ENCODE data around the gene NPAS3.
A peak's percentile ranks its signal among the peaks of the same experiment; 100 is the strongest.

NPAS3 gene

DNA sequence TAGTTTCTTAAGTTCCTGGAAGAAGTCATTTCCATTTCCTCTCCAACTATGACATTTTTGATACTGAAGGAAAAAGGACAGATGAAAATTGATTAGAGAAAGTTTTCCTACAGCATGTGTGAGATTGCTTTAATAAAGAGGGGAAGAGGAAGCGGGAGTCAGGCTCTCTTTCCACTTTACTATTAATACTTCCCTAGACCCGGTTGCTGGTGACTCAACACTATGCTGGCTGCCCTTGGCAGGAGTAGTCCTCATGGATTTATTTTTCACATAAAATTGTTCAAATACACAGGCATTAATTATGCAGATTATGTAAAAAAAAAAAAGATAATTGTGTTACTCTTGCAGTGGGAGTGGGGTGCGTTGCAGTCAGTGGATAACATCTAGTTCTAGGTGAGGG is 718.8 kb downstream of the NPAS3 start:
- DNase-seq = no peak

DNA sequence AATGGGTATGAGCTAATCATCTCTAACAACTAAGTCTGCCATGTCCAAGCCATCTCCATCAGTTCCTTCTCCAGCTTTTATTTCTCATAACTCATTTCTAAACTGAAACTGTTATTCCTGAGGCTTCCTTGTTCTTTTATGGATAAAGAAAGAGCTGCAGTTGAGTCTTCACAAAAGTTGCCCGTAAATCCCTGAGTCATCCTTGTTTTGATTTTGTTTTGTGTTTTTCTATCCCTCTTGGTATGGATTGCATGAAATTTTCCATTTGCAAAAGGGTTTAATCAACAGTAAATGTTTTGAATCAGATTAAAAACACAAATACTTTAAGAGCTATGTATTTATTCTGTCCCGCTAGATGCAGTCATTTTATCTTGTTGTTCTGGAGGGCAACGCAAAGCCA is 721.6 kb downstream of the NPAS3 start:
- no peak for DNase-seq

DNA sequence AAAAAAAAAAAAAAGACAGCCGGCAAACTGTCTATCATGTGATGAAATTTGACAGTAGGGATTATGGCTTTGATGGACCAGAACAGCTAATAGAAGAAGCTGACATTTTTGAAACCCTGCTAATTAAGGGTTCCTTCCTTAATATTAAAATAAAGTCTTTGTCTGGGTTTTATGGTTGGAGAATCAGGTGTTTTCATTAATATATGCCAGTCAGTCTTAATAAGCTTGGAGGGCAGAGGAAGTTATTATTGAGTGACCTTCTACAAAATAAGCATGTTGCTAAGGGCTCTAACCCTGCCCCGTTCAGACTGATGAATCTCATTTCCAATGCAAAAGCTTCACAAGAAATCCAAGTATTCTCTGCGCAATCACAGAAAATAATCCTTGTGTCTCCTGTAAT is 722.4 kb downstream of the NPAS3 start:
- no peak for DNase-seq

DNA sequence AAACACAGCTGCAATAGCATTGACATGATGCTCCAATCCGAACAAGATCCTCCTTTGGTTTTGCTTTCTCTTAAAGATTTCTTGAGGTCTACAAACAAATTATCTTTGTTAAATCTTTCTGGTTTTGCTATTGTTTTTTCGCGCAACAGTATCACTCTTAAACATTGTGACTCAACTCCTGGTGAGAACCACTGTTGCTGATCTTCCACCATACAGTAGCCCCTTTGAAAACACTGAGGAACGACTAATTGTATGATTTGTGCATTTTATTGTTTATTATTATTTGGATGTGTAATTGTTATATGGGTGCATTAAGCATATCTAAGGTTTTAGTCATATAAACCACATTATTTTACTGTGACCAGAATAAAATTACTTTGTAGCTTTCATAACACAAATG is 729.4 kb downstream of the NPAS3 start:
- DNase-seq = no peak

DNA sequence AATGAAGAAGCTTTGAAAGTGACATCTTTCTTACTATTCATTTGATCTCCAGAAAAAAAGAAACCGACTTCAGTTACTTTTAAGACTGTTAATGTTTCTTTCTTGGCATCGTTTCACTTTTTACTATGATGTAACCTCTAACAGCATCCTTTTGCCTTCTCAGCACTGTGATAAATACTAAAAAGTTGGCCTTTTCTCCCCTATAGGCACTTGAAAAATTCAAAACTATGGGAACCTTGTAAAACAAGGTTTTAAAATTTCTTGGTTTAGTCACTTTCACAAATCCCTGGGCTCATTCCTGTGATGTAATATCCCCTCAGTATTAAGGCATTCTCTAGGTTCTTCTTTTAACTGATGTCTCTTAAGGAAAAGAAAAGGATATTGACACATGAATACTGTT is 730.4 kb downstream of the NPAS3 start:
- DNase-seq = no peak

DNA sequence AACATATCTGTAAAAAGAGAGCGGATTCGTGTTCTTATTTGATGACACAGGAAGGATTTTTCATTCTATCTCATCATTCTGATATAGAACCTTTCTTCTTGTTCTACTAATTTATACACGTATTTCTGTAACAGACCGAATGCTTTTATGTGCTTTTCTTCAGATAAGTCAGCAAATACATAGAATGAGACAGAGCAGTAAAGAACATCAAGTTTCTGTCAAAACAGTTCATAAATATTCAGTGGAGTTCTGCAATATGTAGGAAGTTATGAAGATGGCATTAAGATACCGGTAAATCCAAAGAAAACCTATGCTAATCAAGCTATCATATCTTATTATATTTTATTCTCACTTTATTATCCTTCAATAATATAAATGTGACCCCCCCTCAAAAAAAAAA is 731.6 kb downstream of the NPAS3 start:
- no peak for DNase-seq

DNA sequence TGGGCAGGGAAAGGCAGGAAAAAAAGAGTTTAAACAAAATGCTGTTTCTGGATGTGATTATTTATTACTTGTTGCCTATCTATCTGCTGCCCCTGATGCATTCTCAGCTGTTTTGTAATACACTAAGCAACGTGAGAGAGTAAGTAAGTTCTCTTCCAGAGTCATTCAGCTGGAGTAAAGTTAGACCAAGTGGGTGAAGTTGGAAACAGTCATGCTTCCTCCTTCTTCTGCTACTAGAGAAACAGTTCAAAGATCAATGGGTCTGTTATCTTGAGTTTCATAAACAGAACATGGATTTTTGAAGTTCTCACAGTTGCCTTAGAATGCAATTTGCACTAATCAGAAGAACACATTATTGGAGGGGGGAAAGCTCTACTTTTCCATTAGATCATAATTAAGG is 732.9 kb downstream of the NPAS3 start:
- DNase-seq = no peak

DNA sequence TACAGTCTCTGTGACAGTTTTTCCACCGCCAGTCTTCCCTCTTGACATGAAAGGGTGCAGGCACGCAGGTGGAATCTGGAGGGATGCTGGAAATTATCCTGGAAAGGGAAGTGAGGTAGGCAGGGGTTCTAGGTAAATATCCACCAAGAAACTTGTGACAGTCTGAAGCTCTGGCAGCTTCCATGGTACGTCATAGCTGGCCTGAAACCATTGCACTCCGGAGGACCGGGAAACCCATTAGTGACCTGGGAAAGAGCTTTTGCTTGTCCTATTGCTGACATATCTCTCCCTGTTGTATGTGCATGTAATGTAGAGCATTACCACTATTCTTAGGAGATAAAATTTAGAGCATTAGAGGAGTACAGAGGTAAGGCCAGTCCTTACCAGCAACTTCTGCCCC is 736.2 kb downstream of the NPAS3 start:
- no peak for DNase-seq

DNA sequence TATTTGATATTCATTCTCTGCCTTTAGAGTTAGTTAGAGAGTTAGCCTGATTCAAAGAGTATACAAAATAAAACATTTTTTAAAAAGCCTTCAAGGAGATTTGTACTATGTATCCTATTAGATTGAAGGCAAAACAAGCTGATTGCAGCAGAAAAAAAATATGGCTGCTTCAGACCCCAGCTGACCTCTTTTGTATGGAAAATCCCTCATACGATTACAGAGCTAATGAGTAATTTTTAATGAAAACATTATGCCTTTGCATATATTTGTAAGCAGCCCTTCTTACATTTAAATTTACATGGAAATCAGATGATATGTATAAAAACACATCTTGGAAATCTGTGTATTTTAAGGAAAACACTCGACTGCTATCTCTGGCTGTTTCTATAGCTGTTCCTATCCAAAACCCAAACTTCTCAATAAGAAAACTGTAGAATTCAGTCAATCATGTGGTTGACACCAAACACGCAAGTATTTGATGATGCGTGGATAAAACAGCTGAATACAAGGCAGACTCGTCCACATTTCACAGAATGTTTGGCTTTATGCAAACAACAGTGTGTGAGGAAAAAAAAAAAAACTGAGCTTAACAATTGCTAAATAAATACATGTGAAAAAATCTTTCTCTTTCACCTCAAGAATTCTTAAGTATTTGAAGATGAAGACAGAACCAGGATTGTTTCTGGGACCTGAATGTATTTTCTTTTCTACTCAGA is 736.9 kb downstream of the NPAS3 start:
- no peak for DNase-seq

DNA sequence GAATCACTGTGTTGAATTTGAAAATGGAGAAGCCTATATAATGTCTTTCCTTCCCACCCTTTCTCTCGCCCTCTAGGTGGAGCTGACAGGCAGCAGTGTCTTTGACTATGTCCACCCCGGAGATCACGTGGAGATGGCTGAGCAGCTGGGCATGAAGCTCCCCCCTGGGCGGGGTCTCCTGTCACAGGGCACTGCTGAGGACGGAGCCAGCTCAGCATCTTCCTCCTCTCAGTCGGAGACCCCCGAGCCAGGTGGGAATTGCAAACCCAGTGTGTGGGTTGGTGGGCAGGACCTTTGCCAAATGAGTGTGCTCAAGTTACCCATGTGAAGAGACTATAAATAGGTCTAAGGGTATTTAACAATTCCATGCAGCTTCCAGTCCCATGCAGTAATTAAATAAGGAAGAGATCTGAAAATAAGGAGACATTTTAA is 737.5 kb downstream of the NPAS3 start:
- peak; percentile 41 for DNase-seq

DNA sequence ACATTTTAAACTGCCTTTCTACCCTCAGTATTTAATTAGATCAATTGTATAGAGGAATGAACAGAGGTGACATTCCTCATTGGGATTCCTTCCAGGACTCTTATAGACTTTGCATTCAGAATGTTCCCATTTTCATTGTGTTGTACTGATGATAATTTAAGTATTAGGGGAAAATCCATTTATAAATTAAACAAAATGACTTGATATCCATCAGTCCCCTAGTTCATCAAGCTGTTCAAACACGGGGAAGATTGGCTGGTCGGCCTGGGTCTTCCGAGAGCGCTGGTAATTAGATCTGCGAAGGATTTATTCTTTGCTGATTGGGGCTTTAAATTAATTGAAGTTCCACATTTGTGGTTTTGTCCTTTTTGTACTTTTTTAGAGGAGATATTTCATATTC is 738.2 kb downstream of the NPAS3 start:
- DNase-seq = no peak

DNA sequence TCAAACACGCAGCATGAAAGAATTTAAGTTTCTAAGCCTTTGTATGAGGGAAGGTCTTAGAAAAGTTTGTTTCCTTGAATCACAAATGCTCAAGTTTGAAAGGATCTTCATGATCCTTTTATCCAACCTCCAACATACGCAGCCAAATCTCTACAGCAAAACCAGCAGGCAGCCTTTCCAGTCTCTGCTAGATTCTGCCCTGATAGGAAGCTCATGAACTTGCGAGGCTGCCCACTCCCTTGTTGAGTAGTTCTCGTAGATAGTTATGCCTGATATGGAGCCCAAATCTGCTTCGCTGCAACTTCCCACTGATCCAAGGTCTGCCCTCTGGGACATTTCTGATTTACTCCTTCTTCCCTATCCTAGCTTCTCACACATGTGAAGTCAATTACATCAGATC is 739.3 kb downstream of the NPAS3 start:
- no peak for DNase-seq

DNA sequence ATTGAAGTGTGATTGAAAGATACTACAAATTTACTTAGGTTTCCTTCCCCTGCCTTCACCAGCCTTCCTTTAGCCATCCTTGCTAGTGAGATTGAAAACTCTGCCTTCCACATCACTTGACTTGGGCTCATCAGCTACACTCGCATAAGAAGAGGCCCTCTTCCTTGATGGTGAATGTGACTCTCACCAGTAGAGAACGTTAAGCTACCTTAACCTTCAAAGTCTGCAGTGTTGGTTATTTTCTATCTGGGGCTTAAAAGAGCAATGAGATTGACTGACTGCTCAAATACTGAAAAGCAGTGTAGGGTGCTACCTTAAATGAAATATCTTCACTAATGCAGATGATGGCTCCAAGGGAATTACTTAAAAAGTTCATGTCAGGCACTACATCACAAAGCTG is 740.3 kb downstream of the NPAS3 start:
- no peak for DNase-seq

DNA sequence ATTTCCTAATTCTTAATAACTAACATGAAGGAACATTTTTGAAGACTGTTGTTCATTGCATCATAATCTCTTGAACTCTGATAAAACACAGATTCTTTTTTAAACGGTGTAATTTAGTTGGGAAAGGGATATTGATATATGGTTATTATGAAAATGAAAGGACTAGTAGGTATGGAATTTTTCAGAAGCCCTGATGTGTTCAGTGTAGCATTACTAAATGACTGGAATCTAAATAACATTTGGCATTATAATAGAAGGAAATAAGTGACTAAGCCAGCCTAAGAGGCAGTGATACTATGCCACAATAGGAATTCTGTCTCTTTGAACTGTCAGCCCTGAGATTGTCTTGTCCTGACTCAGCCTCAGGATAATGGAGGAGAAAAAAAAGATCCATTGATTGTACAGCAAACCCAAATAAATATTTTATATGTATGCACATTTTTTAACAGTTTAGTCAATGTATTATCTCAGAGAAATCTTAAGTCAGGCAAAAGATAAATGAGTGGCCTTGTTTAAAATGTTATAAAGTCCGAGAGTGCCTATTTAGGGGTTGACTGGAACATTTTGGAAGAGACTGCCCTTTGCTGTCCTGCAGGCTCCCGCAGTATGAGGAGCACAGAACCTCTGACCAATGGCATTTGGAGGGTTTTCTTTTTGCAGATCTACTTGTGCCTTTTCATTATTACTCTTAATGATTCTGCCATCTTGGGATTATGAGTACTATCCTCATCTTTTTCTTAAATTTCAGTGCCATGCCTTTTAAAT is 741.0 kb downstream of the NPAS3 start:
- DNase-seq = peak; percentile 55

DNA sequence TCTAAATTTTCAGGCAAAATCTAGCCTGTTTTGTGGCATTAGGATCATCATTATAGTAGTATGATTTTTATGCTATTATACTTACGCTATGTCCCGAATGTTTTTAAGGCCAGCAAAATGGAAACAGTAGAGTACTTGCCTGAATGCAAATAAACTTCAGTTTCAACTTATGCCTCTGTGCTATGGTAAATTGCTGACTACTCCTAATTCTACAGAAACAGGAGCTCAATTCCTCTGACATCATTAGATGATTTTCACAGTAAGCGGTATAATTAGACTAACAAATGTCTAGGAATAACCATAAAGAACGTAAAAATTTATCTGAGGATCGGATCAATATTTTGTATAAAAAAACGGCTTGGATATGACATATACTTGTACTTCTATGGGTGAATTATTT is 742.2 kb downstream of the NPAS3 start:
- no peak for DNase-seq

DNA sequence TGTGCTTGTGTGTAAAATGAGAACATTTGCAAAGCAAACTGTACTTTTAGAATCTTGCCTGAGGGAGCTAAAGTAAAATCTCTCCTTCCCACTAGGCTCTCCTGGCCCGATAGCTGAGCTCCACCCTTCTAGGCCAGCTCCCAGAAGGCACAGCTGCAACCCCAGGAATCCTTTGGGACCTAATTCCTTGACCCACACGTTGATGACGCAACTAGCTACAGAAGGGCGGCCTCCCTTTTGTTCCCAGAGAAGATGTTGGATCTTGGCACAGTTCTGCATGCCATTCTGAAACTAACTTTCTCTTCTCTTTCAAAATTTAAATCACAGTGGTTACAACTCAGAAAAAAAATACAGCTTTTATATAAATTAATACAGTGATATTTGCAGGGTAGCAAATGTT is 744.1 kb downstream of the NPAS3 start:
- DNase-seq = peak; percentile 84

DNA sequence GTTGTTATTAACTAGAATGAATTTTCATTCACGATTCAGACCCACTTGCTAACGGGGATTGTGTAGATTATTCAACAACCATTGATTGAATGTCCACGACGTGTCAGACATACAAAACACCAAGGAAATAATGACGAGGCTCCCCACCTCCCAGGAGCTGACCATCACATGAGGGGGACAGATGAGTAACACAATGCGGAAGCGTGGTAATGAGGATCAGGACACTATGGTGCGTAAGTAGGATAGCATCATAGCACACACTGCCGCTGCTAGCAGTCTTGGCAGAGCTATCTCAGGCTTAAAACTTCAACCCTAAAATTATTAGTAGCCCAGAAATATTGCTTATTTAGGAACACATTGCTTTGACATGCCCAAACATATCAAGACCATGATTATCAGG is 746.3 kb downstream of the NPAS3 start:
- DNase-seq = no peak

DNA sequence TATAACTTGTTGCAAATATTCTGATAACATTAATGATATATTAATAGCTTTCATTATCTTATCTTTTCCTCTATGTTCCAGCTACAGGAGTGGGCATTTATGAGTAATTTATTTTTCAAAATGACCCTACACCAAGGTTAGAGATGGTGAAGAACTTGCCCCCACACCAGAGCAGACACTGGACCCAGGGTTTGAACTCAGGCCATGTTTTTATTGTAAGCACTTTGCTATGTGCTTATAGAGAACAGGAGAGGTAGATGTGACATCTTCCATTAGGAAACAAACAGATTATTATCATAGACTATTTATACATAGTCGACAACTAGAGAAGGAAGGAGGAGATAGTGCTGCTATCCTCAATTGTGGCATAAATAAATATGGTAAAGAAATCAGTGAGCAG is 747.0 kb downstream of the NPAS3 start:
- DNase-seq = no peak

DNA sequence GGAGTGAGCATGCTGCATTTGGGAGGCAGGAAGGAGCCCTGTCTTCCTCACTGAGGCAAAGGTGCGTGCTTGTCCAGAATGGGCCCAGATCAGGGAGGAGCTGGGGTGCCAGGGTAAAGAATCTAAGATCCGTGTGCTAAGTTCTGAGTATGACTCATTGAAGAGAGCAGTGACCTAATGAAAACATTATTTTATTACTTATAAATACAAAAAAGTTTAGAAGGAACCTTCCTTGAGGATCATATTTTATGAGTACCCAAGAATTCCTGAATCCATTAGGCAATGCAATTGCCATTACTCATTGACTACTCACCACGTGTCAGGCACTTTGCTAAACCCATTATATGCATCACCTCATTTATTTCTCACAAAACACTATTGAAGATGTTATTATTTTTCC is 747.5 kb downstream of the NPAS3 start:
- DNase-seq = peak; percentile 66

DNA sequence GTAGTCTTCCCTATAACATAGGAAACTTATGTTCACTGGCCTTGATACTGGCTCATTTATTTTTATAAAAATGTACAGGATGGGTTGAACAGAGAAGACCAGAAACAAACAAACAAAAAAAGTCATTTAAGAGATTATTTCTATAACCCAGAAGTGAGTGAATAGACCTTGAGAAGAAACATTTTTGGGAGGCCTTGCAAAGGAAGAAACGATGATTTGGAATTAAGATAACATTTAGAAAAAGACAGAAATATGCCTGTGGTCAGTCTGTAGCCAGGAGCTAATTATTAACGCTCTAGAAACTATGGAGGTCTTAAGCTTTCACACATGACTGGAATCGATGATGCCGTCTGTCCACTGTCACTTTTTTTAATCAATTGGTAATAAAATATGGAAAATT is 748.2 kb downstream of the NPAS3 start:
- DNase-seq = no peak

DNA sequence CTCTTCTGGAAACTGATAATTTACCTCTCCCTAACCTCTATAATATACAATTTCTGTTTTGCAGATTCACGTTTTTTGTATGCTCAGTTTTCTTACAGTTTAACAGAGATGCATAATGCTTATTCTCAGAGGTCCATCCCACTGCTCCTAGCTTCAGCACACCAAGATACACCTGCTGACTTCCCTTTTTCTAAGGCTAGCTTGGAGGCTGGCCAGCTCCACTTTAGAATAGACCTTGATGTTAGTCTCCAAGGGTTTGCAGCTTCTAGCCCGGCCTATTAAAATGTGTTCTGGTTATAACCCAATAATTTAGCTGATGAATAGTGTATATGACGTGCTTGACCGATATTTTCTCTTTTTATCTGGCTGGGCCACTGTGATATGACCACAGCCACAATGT is 751.0 kb downstream of the NPAS3 start:
- no peak for DNase-seq

DNA sequence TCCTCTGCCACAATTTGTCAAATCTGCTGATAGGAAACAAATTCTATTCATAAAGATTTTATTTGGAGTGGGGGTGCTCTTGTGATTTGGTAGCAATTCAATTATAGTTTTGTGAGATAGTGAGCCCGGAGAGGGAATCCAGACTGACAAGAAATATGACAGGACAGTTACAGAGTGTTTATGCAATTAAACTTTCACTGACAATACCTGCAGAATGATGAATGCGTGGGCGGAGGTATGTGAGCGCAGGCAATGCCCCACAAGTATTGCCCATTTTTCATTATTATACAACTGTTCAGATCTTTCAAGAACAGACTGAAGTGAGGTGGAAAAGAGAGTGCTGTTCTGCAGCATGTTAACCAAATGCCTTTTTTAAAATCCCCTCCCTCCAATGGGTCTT is 753.2 kb downstream of the NPAS3 start:
- peak; percentile 14 for DNase-seq

DNA sequence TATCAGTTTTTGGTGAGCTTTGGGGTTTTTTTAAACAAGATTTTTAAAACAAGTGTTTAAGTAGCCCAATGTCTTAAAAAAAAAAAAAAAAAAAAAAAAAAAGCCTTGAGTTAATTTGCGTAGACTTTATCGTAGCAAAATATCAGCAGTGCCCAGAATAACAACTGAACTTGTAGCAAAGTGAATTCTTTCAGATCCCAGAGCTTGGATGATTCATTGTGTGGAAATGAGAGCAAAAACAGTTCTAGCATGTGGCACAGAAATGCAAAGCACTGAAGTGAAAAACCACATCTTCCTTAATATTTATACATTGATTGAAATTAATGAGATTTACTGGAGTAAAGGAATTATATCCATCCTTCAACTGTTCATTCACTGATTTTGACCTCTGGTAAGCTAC is 754.1 kb downstream of the NPAS3 start:
- peak; percentile 41 for DNase-seq

DNA sequence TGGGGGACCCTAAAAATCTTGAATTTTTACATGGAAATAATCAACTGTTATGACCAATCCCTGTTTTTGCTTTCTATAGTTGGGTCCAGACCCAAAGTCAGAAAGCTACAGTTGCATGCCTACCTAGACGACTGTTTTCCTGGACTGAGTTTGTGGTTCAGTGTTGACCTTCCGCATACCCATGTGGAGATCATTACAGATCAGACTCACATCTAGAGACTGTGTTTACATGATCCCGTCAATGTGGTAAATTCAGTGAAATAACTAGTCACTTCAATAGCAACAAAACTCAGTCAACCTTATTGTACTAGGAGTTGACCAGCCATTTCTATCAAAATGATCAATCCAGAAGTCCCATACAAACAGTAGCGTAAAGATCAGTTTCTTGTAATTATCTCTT is 754.6 kb downstream of the NPAS3 start:
- no peak for DNase-seq

DNA sequence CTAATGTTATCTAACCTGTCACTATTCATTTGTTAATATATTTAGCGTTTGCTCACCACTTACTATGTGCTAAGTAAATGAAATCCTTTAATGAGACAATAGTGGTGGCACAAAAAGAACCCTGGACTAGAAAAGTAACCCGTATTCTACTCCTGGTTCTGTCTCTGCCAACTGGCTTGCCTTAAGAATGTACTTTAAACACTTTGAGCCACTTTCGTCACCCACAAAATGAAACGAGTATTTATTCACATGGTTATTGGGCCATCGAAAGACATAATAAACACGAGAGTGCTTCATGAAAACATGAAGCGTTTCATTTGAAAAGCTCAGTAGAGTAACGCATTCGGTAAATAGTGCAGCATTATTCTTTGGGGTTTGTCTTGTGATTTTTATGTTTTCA is 757.5 kb downstream of the NPAS3 start:
- DNase-seq = no peak

Measured in NCI-H226 (cell line).